GM18511 (cell line): Measurements from ENCODE around the gene ANTXR1.

ENCODE experiments used
- ATAC-seq: cut with Tn5 transposase; IDR thresholded peaks from one replicate; pipeline ENCODE4 v1.9.1; 2021; ENCODE audit warnings: mild to moderate bottlenecking, moderate library complexity; ENCODE audit not compliant: unreplicated experiment

ANTXR1 gene

DNA sequence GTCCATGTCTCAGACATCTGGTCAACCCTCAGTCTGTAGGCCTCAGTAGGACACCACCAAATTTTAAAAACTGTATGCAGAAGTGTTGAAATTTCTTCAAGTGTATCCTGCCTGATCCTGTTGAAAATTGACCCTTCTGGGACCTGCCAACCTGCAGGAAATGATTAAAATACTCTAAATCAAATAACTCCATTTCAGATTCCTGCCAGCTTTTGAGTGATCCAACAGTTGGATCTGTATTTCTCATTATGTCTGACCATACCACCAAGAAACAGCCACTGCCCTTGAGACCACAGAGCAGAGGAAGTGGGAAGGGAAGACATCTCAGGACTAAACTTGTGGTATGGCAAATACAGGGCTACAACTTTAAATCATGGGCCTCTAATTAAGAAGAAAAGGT is 113.4 kb downstream of the ANTXR1 start:
- ATAC-seq: no peak

DNA sequence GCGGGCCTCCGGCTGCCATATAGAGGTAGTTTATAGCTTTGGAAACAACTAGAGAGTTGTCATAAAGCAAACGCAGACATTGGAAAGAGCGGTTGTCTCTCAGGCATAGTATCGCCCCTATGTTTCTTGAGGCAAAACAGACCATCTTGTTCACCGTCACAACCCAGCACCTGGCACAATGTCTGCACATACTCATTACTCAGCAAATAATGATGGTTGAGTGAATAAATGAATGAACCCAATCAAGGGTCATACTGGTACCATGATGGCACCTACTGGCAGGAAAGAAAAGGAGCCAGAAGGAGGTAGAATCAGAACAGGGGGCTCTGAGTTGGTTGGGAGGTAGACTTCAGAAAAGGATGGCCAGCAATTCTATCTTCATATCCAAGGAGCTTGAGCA is 118.5 kb downstream of the ANTXR1 start:
- no peak for ATAC-seq

DNA sequence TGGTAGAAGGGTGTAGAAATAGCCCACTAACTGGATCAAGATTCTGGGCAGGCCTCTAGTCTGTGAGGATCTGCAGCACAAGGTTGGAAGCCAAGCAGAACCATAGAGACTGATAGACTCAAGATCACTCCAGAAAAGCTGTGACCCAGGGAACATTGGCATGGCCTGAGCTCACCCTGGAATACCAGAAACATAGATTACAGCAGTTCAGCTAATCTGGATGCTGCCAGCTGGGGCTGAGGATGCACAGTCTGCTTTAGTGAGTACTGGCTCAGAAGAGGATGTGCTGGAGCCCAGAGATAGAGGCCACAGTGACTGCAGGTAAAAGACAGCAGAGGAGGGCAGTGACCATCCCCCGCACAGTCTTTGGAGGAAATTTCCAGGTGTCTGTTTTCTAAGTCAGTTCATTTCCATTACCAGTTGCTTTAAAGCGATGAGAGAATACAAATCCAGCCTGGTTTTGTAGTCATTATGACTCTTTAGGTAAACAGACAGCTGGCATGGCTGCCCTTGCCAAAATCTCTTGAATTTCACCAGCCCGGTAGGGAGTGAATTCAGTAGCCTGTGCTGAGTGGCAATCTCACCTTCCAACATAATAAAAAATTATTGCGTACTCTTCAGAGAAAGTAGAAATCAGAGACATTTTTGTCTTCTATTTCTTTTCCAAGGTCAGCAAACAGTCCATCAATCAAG is 119.2 kb downstream of the ANTXR1 start:
- no peak for ATAC-seq

DNA sequence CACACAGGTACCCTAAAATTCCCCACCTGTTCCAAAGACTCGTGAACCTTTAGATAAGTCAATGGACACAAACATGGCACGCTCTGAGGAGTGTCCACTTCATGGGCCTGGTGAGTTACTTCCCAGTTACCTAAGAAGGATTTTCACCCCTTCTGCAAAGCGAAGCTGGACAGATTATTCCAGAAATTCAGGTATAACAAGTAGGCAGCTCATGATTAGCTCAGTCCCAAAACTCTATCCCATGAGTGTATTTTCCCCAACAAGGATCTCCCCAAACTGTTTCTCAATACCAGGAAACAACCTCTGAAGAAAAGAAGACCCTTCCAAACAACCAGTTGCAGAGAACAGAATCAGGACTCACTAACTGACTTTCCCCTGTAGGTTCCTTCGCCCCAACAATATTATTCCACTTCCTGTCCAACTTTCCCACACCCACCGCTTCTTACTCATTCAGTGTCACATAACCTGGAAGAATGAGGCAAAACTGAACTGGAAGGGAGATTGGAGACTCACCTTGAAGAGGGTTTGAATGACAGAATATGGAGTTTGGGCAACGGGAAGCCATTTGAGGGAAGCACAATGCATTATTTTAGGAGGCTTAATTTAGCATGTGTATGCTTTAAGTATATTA is 120.1 kb downstream of the ANTXR1 start:
- ATAC-seq: no peak

DNA sequence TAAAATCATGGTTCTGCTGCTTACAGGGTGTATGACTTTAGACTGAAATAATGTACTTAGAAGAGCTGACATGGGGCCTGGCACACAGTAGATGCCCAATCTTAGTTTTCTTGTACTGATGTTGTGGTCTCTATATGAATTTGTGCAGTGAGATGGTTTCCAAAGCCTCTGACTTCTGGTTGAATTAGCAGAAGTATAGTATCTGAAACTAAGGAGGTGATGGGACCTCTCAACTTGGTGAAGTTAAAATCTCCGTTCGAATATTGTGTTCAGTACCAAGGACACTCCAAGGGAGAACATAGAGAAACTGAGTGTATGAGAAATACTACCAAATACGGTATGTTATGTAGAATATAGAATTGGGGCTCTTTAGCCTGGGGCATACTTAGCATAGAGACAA is 120.9 kb downstream of the ANTXR1 start:
- ATAC-seq: no peak

DNA sequence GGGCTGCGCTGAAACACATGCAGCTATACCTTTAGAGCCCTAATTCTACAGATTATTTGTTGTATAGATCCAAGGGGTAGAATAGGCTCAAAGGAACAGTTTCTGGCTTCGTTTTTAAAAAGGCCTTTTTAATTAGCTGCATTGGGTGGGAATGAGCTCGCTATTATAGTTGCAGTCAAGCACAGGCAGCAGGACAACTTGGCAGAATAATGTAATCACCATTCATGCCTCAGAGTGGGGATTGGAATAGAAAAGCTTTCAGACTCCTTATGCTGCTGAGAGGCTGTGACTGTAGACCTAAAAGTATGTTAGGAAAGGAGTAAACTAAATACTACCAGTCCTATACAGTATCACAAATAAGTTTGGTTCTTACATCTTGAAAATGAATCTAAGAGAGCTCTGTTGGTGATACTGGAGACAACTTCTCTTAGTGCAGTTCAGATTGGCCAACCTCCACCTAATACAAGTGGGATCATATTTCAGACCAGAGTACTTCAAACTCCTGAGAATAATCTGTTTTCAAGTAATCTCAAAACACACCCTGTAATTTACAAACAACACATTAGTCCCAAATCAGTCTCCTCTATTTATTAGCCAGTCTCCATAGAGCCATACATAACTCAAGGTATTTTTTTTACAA is 121.4 kb downstream of the ANTXR1 start:
- no peak for ATAC-seq

DNA sequence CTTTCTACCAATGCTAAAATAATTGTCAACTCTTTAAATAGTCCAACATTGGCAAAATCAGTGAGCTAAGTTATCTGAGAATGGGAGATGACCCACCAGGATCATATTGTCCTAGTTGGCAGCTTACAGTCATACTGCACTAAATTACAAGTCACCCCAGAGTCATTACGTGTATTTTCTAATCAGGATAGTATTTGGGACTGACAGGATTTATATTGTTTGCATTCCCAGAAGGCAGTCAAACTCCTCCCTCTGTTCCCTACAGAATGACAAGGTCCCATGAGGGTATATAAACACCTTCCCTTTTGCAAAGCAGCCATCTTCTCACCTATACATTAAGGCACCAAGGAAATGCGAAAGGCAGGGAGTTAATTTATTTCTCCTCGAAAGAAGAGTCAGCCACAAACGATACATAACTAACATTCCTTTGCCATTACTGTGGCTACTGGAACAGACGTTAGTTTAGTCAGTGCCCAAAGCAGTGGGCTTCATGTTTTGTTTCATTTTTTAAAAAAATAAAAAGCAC is 125.3 kb downstream of the ANTXR1 start:
- no peak for ATAC-seq

DNA sequence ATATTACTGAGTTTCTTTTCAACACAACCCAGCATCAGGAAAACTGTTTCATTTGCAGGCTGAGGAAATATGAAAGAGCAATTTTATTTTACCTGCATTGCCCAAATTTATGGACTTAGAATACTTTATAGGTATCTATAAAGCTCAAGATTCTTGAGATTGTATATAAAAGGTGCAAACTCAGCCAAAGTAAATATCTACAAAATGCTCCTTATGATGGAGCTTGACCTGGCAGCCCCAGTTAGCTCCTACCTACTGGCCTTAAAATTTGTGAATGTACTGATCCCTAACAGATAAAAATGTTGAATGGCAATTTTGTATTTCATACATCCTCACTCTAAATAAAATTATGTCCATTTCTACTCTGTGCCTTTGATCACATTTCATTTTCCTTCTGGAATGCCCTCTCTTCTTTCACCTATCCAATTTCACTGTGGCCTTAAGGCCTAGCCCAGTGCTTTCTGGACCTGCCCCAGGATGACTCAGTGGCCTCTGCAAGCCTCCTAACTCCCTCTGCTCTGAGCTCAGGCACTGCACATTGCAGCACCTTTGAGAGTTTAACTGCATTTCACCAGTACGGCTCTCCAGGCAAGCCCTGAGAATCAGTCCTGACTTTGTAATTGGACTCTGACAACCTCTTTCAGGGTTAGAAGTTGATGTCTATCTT is 125.9 kb downstream of the ANTXR1 start:
- no peak for ATAC-seq

DNA sequence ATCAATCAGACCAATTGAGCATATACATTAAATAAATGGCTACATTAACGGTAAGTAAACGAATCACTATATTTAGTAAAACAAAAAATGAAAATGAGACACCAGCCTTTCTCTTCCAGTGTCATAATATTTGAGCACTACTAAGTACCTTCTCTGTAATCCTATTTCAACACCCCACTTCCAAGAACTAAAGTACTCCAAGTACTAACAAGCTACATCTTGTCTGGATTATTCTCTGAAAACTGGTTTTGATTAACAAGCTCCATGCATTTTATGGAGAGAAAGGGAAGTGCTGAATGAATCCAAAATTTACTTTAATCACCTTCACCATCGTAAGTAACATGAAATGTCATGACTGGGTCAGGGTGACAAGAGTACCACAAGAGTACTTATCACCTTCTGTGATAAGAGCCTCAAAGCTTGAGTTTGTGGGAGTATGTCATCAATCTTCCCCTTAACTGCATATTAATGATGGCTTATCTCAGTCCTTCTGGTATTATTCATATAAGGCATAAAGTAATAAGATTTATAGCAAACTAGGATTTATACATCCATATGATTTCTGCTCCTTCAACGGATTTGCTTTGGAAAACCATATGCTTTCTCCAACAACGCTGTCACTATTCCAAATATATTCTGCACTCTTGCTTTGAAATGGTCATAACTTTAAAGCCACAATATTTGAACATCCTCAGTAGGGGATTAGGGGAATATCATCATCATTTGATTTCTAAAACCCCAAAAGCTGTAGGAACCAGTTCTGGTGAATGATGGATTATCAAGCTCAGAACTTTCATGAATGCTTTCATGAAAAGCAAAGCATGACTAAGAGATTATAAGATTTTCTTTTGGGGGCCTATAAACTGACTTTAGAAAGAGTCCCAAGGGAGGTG is 127.0 kb downstream of the ANTXR1 start:
- ATAC-seq: no peak

DNA sequence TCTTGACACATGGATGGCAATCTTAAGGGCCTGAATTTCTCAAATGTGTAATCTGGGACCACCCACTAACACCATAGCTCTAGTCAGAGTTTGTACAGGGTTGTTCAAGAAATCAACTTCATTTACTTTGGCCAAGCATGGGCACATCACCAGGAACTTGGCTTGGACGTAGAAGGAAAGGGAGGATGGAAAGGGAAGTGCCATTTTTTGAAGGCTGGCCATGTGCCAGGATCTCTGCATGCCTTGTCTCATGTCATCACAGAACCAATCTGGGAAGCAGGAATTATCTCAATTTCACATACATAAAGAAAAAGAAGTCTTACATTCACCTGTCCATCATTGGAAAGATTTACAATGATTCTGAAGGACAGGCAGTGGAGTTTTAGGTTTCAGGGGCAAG is 128.1 kb downstream of the ANTXR1 start:
- no peak for ATAC-seq

DNA sequence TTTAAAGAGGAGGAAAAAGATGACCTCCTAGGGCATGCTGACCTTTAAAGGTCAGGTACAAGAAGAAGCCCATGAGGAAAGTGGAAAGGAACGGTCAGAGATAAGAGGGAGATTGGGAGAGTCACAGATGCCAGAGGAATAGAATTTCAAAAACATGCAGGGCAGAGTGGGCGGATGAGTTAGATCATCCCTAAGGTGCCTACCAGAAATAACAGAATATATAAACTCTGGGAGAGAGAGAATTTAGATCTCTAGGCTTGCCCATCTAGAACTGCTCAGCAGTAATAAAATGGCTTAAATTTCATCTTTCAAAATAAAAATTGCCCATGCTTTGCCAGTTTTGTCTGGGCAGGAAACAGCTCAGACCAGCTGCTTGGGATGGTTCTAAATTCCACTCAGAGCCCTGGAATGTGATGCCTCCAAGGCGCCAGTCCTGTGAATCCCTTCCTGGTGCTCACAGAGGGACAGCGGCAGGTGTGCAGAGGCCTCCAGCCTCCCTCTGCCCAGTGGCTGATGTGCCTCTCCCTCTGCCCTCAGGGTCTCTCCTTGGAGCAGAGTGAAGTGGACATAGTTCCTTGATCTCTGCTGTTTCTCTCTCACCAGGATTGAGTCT is 130.9 kb downstream of the ANTXR1 start:
- ATAC-seq: no peak

DNA sequence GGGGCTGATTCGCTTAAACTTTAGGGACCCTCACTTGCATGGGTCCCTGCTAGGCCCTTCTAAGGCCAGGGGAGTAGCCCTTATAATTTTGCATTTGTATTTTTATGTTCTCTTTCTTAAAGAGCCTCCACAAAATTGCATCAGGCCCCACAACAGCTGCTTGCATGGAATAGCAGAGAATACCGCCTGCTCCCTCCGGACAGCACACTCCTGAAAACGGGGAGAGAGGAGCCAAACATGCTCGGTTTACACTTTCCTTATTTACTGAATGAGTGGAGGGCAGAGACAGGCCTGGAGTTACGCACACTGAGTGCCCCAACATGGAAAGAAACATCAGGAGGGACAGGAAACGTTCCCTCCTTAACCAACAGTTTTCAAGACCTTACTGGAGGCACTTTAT is 132.2 kb downstream of the ANTXR1 start:
- ATAC-seq: no peak

DNA sequence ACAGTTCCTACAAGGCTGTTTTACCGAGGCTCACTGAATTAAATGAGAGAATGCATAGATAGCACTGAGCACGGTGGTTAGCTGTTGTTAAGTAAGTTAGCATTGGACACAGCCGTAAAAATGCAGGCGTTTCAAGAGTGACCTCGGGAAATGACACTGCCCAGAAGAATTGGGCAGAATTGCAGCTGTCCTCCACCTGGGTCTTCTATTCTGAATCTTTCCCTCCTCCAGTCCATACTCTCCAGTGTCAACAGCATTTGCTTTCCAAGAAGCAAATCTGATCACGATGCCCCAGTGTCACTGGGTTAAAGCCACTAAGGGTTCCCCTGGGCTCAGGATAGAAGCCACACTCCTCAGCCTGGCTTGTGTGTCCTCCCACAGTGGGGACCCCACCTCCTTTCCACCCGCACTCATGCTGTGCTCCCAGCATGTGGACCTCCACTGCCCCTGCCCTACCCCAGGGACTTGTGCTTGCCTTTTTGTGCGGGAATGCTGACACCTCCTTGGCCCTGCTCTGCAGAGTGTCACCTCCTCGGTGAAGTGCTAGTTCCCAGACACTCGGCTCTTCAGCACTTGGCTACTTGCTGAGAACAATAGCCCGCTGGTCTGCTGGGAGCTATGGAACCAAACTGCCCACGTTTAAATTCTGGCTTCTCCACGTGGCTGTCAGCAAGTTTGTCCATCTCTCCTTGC is 135.0 kb downstream of the ANTXR1 start:
- ATAC-seq: no peak

DNA sequence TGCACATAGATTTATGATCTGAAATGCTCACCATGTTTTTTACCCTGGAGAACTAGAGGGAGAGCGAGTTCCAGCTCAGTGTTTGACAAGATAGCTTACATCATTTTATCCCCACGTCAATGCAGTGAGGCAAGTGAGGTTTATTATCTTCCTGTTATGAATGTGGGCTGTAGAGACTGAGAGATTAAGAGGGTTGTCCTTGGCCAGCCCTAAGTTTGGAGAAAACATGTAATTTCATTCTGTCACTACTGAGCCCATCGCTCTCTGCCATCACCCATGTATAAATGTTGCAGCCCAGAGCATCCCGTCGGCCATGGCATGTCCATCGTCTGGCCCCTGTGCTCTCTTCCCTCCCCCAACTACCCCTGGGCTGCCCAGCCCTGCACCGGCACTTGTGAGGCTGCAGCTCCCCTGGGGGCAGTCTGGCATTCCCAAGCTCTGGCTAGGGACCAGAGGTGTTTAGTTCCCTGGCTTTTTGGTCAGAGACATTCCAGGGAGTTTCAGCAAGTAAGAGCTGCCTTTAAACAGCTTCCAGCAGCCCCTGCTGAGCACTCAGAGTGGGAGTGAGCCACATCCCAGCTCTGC is 136.7 kb downstream of the ANTXR1 start:
- ATAC-seq: no peak

DNA sequence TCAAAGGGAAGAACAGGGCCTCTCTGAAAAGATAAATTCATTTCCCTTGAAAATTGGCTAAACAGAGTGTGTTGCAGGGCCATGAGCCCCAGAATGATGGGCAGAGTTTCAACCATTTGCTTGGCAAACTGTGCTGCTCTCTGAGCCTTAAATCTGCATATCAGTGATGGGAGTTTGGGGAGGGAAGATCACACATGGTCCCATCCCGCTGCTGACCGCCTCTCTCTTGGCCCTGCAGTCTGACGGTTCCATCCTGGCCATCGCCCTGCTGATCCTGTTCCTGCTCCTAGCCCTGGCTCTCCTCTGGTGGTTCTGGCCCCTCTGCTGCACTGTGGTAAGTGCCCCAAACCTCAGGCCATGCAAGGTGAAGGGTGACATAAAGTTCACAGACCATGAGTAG is 139.0 kb downstream of the ANTXR1 start:
- no peak for ATAC-seq

DNA sequence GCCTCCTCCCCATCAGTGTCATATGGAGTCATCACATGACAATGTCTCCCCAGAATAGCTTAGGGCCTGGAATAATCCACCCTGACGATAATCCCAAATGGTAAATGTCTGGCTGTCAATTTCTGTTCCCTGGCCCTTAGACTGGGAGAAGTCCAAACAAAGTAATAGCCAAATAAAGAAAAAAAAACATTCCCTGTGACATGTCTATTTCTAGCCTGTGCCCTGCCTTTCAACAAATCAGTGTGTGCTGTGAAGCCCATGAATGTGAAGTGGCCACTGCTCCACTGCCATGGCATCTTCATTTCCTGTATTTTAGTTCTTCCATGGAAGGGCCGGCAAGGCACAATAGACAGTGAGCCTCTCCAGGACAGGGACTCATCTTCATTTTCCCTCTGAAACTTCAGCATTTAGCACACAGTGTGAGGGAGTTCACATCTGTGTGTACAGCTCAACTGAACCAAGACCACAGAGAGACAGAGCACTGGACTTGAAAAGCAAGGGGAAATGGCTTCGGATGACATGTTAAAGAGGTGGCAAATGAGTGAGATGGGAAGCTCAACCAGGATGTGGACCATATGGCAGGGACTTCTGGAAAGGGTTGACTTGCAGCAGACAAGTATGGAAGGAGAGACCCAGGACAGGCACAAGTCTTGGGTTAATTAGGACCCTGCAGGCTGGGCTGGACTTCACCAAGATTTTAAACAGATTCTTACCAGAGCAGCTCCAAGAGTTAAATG is 140.0 kb downstream of the ANTXR1 start:
- no peak for ATAC-seq

DNA sequence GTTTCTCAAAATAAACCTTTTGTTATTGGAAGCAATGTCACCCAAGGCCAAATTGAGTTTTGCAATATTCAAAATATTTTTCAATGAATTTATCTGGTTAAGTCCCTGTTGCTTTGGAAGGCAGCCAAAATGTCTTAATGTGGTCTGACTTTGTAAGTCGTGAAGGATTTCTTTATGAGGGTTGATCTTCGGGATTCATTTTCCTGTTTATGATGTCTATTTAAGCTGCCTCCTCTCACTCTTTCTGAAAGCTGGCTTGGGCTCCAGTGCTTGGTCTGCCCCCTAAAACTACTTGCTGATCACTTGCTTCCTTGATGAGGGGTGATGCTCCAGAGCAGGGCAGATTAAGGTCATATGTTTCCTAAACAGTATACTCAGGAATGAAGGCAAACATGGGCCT is 141.1 kb downstream of the ANTXR1 start:
- ATAC-seq: no peak

DNA sequence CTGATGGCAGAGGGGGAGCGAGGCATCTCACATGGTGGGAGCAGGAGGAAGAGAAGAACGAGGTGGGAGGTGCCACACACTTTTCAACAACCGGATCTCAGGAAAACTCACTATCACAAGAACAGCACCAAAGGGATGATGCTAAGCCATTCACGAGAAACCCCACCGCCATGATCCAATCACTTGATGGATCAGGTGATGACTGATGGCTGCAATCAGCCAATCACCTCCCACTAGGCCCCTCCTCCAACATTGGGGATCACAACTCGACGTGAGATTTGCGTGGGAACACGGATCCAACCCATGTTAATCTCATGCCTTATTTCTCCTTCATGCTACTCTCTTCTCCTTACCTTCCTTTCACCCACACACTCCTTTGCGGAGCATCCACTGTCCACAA is 143.6 kb downstream of the ANTXR1 start:
- no peak for ATAC-seq

DNA sequence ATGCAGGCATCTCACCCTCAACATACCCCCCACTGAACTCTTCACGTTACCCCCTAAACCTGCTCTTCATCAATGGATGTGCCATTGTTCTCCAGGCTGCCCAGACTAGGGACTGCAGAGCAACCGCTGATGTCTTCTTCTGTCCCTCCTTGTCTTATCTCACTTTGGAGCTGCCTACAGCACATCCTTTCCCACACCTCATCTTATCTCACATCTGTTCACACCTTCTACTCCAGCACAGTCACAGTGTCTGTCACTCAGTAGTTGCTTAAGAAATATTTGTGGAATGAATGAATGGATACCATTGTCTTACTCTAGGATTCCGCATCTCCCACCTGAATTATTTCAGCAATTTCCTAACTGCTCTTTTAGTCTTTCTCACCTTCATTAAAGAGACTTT is 144.5 kb downstream of the ANTXR1 start:
- ATAC-seq: no peak
